Measurements from ENCODE around the gene BTBD17.

- TF ChIP-seq, protein P1, sequence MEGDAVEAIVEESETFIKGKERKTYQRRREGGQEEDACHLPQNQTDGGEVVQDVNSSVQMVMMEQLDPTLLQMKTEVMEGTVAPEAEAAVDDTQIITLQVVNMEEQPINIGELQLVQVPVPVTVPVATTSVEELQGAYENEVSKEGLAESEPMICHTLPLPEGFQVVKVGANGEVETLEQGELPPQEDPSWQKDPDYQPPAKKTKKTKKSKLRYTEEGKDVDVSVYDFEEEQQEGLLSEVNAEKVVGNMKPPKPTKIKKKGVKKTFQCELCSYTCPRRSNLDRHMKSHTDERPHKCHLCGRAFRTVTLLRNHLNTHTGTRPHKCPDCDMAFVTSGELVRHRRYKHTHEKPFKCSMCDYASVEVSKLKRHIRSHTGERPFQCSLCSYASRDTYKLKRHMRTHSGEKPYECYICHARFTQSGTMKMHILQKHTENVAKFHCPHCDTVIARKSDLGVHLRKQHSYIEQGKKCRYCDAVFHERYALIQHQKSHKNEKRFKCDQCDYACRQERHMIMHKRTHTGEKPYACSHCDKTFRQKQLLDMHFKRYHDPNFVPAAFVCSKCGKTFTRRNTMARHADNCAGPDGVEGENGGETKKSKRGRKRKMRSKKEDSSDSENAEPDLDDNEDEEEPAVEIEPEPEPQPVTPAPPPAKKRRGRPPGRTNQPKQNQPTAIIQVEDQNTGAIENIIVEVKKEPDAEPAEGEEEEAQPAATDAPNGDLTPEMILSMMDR (conservative IDR thresholded peaks at IDR 0.05; ENCODE audit: low read length), result no peak
- TF ChIP-seq EZH2phosphoT487 (IDR thresholded peaks at IDR 0.05; ENCODE audit: borderline replicate concordance), result no peak
Measured at GRCh38 chr17:74385201-74385600, 23.5 kb upstream of the BTBD17 start.

Data from Loucy (cell line).